Large intestine (tissue), 3 donors: Measurements from ENCODE around the gene MEIS1. TPM values are rescaled to one million over a fixed set of nuclear protein-coding genes. Genes with fewer than 3 reads are reported as not detected.
A peak's percentile ranks its signal among the peaks of the same experiment; 100 is the strongest.

Experiments used
- DNase-seq, 2 donors: peaks; one replicate each; pipeline versions ENCODE4 v3.0.0 to v3.0.0-alpha.2; 2013
- H3K27ac ChIP-seq: one replicate; pipeline ENCODE4 v1.5.1; 2013; ENCODE audit warnings: low read length
- H3K27me3 ChIP-seq: 2 replicates; pipeline ENCODE4 v1.6.1; 2013; ENCODE audit warnings: low read length; ENCODE audit not compliant: control insufficient read depth, insufficient read depth
- H3K36me3 ChIP-seq: 2 replicates; pipeline ENCODE4 v1.6.1; 2013; ENCODE audit warnings: low read length; ENCODE audit not compliant: control insufficient read depth, insufficient read depth
- H3K4me1 ChIP-seq: one replicate; pipeline ENCODE4 v1.6.1; 2013; ENCODE audit warnings: low read length; ENCODE audit not compliant: control insufficient read depth, insufficient read depth
- H3K4me3 ChIP-seq: one replicate; pipeline ENCODE4 v1.5.1; 2013; ENCODE audit warnings: low read length
- H3K9me3 ChIP-seq: one replicate; pipeline ENCODE4 v1.6.1; 2013; ENCODE audit warnings: mild to moderate bottlenecking, low read depth, low read length, moderate library complexity; ENCODE audit not compliant: control insufficient read depth
- WGBS: methylation state at CpG from one replicate; pipeline ENCODE4 v1.1.5; 2013; ENCODE audit warnings: low lambda C conversion rate; ENCODE audit not compliant: insufficient coverage; 5-methylcytosine and 5-hydroxymethylcytosine counted together
- polyA plus RNA-seq: library from polyadenylated mRNA; unstranded; fragments of 120-200 nt; gene quantifications from one replicate; pipeline ENCODE4 v1.2.1, GENCODE V29; 2013

The MEIS1 gene
- polyA plus RNA-seq, 1 donor = 34.3 TPM

- no peaks in the 10 kb centered on the region for H3K9me3 ChIP-seq
- 71% methylated on average over 8 of the region's 17 CpGs for WGBS
- H3K4me1 ChIP-seq = peaks cover 3% of the 10 kb centered on the region
- H3K36me3 ChIP-seq = peaks cover 6% of the 10 kb centered on the region
- H3K4me3 ChIP-seq = no peak overlapping the region
- H3K27ac ChIP-seq = peak overlapping the region; percentile 14
- no peaks in the 10 kb centered on the region for H3K27me3 ChIP-seq
- no peak for DNase-seq
Observed at GRCh38 chr2:66508484-66509071, 73.7 kb downstream of the MEIS1 start.

GRCh38 chr2:66509326-66509811 is 74.4 kb downstream of the MEIS1 start:
- Histone ChIP-seq H3K4me3 (no peak overlapping the region), H3K27me3 (no peaks in the 10 kb centered on the region), H3K36me3 (peaks cover 5% of the 10 kb centered on the region), H3K4me1 (peaks cover 3% of the 10 kb centered on the region), H3K9me3 (no peaks in the 10 kb centered on the region), H3K27ac (no peak overlapping the region)
- no peak for DNase-seq
- WGBS = no CpG with 5 or more reads among the region's 1 CpG

- Histone ChIP-seq H3K27me3 (no peaks in the 10 kb centered on the region), H3K4me3 (no peak overlapping the region), H3K9me3 (no peaks in the 10 kb centered on the region), H3K4me1 (peaks cover 3% of the 10 kb centered on the region), H3K36me3 (peaks cover 2% of the 10 kb centered on the region), H3K27ac (no peak overlapping the region)
- DNase-seq = no peak
Observed at GRCh38 chr2:66512626-66513025, 77.7 kb downstream of the MEIS1 start.

GRCh38 chr2:66515743-66516142 is 80.8 kb downstream of the MEIS1 start:
- no peak overlapping the region for H3K27ac ChIP-seq
- WGBS = no CpG with 5 or more reads among the region's 2 CpGs
- peaks cover 7% of the 10 kb centered on the region for H3K36me3 ChIP-seq
- peak in 1 of 2 donors; percentile 24 for DNase-seq
- no peaks in the 10 kb centered on the region for H3K27me3 ChIP-seq
- no peaks in the 10 kb centered on the region for H3K9me3 ChIP-seq
- no peaks in the 10 kb centered on the region for H3K4me1 ChIP-seq
- no peak overlapping the region for H3K4me3 ChIP-seq

- peaks cover 7% of the 10 kb centered on the region for H3K36me3 ChIP-seq
- WGBS = 90% methylated on average over 2 of the region's 8 CpGs
Observed at GRCh38 chr2:66516499-66516898, 81.6 kb downstream of the MEIS1 start.

GRCh38 chr2:66517772-66518171 is 82.8 kb downstream of the MEIS1 start:
- WGBS = 100% methylated on average over 1 of the region's 4 CpGs
- DNase-seq = peak in 1 of 2 donors; percentile 52
- H3K27me3 ChIP-seq = no peaks in the 10 kb centered on the region
- H3K4me3 ChIP-seq = no peak overlapping the region
- no peaks in the 10 kb centered on the region for H3K9me3 ChIP-seq
- H3K27ac ChIP-seq = no peak overlapping the region
- H3K4me1 ChIP-seq = no peaks in the 10 kb centered on the region
- H3K36me3 ChIP-seq = peaks cover 7% of the 10 kb centered on the region

More at GRCh38 chr2:66516499-66516898, 81.6 kb downstream of the MEIS1 start:
- H3K27me3 ChIP-seq = no peaks in the 10 kb centered on the region
- no peak overlapping the region for H3K27ac ChIP-seq
- DNase-seq = no peak
- no peak overlapping the region for H3K4me3 ChIP-seq
- H3K9me3 ChIP-seq = no peaks in the 10 kb centered on the region
- no peaks in the 10 kb centered on the region for H3K4me1 ChIP-seq

GRCh38 chr2:66519264-66519843 is 84.4 kb downstream of the MEIS1 start:
- WGBS = 100% methylated on average over 1 of the region's 6 CpGs
- Histone ChIP-seq H3K4me3 (no peak overlapping the region), H3K9me3 (no peaks in the 10 kb centered on the region), H3K27me3 (no peaks in the 10 kb centered on the region), H3K27ac (no peak overlapping the region), H3K36me3 (peaks cover 5% of the 10 kb centered on the region), H3K4me1 (peaks cover 5% of the 10 kb centered on the region)
- DNase-seq = no peak

- peaks cover 11% of the 10 kb centered on the region for H3K4me1 ChIP-seq
- no peak for DNase-seq
- 100% methylated on average over 1 of the region's 7 CpGs for WGBS
- no peaks in the 10 kb centered on the region for H3K27me3 ChIP-seq
- H3K36me3 ChIP-seq = peaks cover 5% of the 10 kb centered on the region
- no peak overlapping the region for H3K27ac ChIP-seq
- H3K9me3 ChIP-seq = no peaks in the 10 kb centered on the region
- H3K4me3 ChIP-seq = no peak overlapping the region
Observed at GRCh38 chr2:66521291-66521922, 86.5 kb downstream of the MEIS1 start.

GRCh38 chr2:66522611-66523376 is 87.9 kb downstream of the MEIS1 start:
- DNase-seq = no peak
- H3K4me3 ChIP-seq = no peak overlapping the region
- H3K27ac ChIP-seq = no peak overlapping the region
- H3K36me3 ChIP-seq = peaks cover 5% of the 10 kb centered on the region
- no peaks in the 10 kb centered on the region for H3K9me3 ChIP-seq
- H3K4me1 ChIP-seq = peaks cover 11% of the 10 kb centered on the region
- 78% methylated on average over 4 of the region's 6 CpGs for WGBS
- no peaks in the 10 kb centered on the region for H3K27me3 ChIP-seq

GRCh38 chr2:66523377-66523969 is 88.5 kb downstream of the MEIS1 start:
- Histone ChIP-seq H3K4me3 (no peak overlapping the region), H3K4me1 (peaks cover 11% of the 10 kb centered on the region), H3K9me3 (no peaks in the 10 kb centered on the region), H3K36me3 (peaks cover 5% of the 10 kb centered on the region), H3K27ac (no peak overlapping the region), H3K27me3 (no peaks in the 10 kb centered on the region)
- WGBS = 100% methylated on average over 3 of the region's 5 CpGs
- no peak for DNase-seq
